GM10266 (cell line): Measurements from ENCODE around the gene NCOA1.
"Not testable (repeated sequence)": the region's sequence is repeated elsewhere in the genome, so short reads cannot be mapped to it uniquely, and the experiment has no call there.

Experiments used
- DNase-seq: peaks from one replicate; pipeline ENCODE4 v3.0.0; 2012; ENCODE audit errors: extremely low spot score
- TF ChIP-seq, protein P1 (sequence below): IDR thresholded peaks from 2 replicates; pipeline ENCODE4 v1.5.1; 2012; ENCODE audit warnings: mild to moderate bottlenecking, low read depth; ENCODE audit not compliant: control insufficient read depth, insufficient read depth; ENCODE audit errors: missing control alignments

NCOA1 gene

DNA sequence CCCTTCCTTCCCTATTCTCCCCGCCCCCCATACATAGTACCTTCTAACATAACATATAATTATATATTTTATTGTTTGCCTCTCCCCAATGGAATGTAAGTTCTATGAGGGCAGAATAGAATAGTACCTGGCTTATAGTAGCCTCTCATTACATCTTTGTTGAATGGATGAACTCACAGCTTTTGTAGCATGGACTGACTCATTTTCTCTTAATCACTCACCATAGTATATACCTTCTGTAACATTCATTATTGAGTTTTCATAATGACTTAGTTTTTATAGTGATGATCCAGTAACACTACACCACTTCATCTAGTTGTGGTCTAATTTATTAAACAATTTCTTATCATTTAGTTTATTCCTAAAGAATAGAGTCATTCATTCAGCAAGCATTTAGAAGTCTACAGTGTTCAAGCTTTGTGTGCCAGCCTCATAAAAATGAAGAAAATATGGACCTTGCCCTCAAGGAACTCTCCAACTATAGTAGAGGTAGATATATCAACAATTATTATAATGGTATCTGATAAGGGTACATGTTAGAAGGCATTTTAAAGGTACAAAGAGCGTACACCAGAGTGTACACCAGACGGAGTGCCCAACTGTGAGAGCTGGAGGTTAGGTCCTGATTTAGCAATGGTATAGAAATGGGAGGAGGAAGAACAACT is 31.1 kb downstream of the NCOA1 start:
- DNase-seq: no peak
- TF ChIP-seq, protein P1, sequence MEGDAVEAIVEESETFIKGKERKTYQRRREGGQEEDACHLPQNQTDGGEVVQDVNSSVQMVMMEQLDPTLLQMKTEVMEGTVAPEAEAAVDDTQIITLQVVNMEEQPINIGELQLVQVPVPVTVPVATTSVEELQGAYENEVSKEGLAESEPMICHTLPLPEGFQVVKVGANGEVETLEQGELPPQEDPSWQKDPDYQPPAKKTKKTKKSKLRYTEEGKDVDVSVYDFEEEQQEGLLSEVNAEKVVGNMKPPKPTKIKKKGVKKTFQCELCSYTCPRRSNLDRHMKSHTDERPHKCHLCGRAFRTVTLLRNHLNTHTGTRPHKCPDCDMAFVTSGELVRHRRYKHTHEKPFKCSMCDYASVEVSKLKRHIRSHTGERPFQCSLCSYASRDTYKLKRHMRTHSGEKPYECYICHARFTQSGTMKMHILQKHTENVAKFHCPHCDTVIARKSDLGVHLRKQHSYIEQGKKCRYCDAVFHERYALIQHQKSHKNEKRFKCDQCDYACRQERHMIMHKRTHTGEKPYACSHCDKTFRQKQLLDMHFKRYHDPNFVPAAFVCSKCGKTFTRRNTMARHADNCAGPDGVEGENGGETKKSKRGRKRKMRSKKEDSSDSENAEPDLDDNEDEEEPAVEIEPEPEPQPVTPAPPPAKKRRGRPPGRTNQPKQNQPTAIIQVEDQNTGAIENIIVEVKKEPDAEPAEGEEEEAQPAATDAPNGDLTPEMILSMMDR: no peak

DNA sequence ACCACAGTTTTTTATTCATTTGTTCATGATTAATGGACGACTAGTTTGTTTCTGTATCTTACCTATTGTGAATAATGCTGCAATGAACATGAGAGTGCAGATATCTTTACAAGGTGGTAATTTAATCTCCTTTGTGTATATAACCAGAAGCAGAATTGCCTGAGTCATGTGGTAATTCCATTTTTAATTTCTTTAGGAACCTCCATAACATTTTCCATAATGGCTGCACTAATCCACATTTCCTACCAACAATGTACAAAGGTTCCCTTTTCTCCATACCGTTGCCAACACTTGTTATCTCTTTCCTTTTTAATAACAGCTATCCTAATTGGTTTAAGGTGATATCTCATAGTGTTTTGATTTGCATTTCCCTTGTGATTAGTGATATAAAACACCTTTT is 36.5 kb downstream of the NCOA1 start:
- TF ChIP-seq, protein P1: no peak
- no peak for DNase-seq

DNA sequence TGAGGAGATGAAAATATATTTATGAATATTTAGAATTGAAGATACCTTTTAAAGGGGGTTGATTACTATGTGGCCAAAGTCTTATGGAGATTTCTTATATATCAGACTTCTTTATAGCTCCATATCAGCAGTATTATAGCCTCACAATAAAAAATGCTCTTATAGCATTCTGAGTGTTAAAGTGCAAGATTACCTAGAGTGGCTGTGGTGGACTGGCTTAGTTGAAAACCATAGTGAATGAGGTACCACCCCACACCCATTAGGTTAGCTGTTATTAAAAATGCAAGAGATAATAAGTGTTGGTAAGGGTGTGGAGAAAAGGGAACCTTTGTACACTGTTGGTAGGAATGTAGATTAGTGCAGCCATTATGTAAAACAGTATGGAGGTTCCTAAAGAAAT is 39.7 kb downstream of the NCOA1 start:
- TF ChIP-seq, protein P1: no peak
- no peak for DNase-seq

DNA sequence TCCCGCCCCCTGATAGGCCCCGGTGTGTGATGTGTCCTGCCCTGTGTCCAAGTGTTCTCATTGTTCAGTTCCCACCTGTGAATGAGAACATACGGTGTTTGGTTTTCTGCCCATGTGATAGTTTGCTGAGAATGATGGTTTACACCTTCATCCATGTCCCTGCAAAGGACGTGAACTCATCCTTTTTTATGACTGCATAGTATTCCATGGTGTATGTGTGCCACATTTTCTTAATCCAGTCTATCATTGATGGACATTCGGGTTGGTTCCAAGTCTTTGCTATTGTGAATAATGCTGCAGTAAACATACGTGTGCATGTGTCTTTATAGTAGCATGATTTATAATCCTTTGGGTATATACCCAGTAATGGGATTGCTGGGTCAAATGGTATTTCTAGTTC is 40.6 kb downstream of the NCOA1 start:
- DNase-seq: not testable (repeated sequence)

DNA sequence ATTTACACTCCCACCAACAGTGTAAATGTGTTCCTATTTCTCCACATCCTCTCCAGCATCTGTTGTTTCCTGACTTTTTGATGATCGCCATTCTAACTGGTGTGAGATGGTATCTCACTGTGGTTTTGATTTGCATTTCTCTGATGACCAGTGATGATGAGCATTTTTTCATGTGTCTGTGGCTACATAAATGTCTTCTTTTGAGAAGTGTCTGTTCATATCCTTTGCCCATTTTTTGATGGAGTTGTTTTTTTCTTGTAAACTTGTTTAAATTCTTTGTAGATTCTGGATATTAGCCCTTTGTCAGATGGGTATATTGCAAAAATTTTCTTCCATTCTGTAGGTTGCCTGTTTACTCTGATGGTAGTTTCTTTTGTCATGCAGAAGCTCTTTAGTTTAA is 41.0 kb downstream of the NCOA1 start:
- not testable (repeated sequence) for DNase-seq

DNA sequence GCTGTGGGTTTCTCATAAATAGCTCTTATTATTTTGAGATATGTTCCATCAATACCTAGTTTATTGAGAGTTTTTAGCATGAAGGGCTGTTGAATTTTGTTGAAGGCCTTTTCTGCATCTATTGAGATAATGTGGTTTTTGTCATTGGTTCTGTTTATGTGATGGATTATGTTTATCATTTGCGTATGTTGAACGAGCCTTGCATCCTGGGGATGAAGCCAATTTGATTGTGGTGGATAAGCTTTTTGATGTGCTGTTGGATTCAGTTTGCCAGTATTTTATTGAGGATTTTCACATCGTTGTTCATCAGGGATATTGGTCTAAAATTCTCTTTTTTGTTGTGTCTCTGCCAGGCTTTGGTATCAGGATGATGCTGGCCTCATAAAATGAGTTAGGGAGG is 42.5 kb downstream of the NCOA1 start:
- not testable (repeated sequence) for DNase-seq

DNA sequence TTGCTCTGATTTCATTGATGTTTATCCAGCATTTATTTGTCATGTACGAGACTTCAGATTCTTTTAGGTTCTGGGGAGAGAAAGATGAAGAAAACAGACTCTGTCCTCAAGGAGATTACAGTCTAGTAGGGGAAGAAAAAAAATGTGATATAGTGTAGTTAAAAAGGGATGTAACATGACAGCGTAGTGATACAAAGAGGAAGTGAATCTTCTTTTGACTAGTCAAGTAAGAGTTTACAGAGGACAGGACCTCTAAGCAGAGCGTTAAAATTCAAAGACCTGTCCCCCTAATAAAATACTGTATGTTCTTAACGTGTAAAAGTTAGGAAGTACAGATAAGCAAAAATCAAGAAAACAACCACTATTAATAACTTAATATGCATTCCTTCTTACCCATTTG is 47.7 kb downstream of the NCOA1 start:
- no peak for DNase-seq
- TF ChIP-seq, protein P1: no peak

DNA sequence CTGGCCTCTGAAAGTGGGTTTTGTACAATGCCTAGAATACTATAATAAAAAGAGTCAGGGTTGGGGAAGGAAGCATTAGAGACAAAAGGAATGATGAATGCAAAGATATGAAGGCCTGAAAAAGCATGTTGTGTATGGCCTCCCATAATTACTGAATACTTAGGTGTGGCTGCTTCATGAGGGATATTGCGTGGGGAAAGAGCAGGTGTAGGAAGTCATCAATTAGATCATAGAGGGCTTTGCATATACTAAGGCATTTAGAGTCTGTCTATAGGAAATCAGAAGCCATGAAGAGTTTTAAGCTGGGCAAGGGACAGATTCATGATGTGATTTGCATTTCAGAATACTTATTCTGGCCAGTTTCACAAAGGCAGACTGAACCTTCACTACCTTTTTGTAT is 48.2 kb downstream of the NCOA1 start:
- DNase-seq: no peak
- TF ChIP-seq, protein P1: no peak

DNA sequence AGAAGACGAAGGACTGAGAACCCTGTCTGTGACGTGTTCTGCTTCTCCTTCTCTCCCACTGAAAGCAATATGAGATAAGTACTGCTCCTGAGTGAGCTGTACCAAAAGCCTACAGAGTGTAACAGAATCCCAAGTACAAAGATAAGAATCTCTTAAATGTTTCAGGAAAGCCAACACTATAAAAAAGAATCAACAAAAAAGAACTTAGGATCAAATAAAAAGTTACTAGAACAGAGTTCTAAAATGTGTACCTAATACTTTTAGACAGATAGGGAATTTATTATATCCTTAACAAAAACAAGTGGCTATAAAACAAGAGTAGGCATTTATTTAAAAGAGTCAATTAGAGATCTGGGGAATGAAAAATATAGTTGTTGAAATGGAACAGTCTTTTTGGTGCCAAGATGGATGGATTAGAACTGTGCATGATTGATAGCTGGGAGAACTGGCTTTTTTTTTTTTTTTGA is 49.0 kb downstream of the NCOA1 start:
- DNase-seq: no peak
- TF ChIP-seq, protein P1: no peak
